ENCODE results near the gene CDC123.
A peak's percentile ranks its signal among the peaks of the same experiment; 100 is the strongest.
"Not testable (repeated sequence)": the region's sequence is repeated elsewhere in the genome, so short reads cannot be mapped to it uniquely, and the experiment has no call there.

CDC123 gene

GRCh38 chr10:12195603-12196506, at the start of gene CDC123, which contains the start of gene NUDT5:
Gene CDC123, plus strand, starts transcription at chr10:12196188. Its CDS starts 58 bp downstream, at chr10:12196246.
Gene NUDT5, minus strand, starts transcription at chr10:12195891. Its CDS starts 9,600 bp downstream, at chr10:12186291.
- peak; percentile 90 for DNase-seq (ENCODE audit: low spot score)

DNA sequence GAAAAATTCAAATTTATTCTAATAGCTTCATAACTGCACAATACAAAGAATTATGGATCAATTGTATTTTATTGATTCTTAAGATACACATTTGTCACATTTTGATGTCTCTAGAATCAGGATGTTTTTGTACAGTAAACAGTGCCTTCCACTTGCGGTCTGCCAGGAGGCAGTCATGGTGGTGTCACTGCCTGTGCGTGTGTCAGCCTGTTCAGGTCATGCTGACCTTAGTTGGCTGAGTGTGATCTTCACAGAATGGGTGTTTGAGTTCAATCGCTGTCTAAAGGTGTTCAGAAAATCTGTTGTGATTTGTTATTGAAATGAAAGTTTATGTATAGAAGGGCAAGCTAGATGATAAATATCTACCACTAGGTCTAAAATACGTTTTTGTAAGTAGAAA, 45.8 kb upstream of the CDC123 start:
- no peak for DNase-seq (ENCODE audit: low spot score)

DNA sequence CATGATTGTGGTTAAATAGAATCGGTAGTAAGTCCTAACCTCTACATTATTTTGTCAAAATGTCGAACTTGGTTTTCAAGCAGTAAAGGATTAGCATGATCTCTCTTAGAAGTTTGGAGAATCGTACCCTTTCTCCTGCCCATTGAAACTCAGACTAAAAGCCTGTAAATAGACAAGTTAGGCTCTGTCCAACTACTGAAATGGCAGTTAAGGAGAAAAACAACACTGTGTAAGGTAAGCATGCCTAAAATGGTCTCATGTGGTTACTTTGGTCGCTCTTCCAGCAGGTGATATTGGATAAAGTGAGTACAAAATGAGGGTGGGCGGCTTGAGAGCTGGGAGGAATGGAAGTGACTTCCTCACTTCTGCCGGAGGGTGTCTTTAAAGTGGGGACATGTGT, 41.5 kb upstream of the CDC123 start:
- DNase-seq (ENCODE audit: low spot score): no peak

- no peak for DNase-seq (ENCODE audit: low spot score)
These were observed 39.4 kb upstream of the CDC123 start for GRCh38 chr10:12156367-12157123.

DNA sequence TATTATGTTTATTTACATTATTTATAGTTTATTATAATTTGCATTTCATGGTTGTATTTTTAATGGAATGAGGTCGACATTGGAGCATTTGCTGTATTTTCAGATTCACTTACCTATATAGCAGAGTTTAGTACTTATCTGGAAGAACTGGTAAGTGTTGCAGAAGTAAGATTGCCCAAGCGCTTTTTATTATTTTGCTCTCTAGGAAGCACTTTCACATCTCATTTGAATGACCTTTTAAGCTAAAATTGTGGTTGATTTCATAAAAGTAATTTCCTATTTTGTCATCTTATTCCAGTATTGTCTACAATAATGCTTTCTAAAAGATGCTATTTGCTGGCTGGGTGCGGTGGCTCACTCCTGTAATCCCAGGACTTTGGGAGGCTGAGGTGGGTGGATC, 37.9 kb upstream of the CDC123 start:
- no peak for DNase-seq (ENCODE audit: low spot score)

- no peak for DNase-seq (ENCODE audit: low spot score)
These were observed 35.3 kb upstream of the CDC123 start for GRCh38 chr10:12160664-12161063.

- DNase-seq (ENCODE audit: low spot score): no peak
These were observed 33.1 kb upstream of the CDC123 start for GRCh38 chr10:12162927-12163326.

DNA sequence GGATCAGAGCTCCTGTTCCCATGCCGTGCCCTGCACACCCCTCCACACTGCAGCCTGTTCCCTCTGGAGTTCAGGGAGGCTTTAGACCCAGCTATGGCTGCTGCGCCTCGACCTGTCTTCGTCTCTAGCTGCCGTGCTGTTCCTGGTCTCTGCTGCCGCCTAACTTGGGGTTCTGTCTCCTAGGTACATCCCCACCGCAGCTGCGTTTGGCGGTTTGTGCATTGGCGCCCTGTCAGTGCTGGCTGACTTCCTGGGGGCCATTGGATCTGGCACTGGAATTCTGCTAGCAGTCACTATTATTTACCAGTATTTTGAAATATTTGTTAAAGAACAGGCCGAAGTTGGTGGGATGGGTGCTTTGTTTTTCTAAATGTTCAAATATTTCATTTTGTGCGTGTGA, 31.9 kb upstream of the CDC123 start:
- DNase-seq (ENCODE audit: low spot score): no peak

DNA sequence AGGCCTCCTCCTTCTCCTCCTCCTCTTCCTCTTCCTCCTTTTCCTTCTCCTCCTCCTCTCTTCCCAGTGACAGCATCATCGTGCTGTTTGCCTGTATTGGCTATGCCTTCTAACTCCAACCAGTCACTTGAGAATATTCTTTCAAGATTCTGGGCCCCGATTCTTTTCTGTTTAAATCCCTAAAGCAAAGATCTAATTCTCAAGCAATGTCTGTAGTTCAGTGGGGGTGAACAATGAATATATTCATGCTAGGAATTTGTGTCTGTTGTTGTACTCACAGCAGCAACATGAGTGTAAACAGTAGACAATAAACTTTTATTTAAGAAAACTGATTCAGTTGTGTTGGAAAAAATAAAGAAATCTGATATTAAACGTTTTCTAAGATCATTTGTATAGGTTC, 31.0 kb upstream of the CDC123 start:
- DNase-seq (ENCODE audit: low spot score): no peak

DNA sequence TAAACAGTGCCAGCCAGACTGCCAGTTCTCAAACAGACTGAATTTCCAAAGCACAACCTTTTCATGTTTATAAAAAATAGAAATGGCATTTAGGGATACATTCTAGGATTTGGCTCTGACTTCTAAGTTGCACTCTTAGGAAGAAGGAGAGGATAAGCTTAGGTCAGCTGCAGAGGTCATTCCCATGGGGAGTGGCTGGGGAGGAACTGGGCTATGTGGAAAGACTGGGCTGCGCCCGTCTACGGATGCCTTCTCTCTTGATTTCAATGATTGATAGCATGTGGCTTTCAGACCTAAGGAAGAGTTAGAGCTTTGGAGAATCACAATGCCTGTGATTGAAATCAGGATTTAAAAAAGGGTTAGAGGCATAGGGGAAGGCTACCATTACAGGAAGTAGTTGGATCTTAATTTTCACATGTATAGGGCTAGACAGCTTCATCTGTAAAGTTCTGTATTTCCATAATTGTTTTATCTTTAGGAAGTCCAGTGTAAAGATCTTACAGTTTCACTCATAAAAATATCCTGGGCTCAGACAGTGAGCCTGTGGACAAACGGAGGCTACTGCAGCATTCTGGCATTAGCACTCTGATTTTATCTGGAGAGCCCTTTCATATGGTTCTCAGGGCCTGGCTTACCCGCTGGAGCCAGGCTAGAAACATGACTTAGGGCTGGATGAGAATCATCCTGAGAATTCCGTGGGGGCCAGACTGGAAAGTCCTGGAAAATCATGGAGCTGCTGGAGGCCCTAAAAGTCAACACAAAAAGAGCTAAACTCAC, 29.8 kb upstream of the CDC123 start:
- no peak for DNase-seq (ENCODE audit: low spot score)

- DNase-seq (ENCODE audit: low spot score): not testable (repeated sequence)
These were observed 24.5 kb upstream of the CDC123 start for GRCh38 chr10:12171512-12171911.

DNA sequence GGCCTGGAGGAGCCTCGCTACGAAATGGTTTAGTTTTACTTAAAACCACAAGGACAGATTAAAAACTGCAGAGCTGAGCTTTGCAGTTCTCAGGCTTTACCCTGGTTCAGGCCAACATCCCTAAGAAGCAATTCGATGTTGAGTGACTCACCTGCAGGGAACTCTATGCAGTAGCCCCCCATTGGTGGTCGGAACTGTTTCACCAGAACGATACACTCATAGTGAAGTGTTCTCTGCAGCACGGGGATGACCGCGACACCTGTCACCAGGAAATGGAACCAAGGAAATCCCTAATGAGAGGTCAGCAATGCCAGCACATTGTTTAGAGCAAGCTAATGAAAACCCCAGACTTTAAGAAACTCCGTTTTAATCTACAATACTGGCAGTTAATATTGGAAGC, 18.3 kb upstream of the CDC123 start:
- DNase-seq (ENCODE audit: low spot score): no peak

GRCh38 chr10:12179606-12180170, 16.3 kb upstream of the CDC123 start:
- DNase-seq (ENCODE audit: low spot score): no peak

DNA sequence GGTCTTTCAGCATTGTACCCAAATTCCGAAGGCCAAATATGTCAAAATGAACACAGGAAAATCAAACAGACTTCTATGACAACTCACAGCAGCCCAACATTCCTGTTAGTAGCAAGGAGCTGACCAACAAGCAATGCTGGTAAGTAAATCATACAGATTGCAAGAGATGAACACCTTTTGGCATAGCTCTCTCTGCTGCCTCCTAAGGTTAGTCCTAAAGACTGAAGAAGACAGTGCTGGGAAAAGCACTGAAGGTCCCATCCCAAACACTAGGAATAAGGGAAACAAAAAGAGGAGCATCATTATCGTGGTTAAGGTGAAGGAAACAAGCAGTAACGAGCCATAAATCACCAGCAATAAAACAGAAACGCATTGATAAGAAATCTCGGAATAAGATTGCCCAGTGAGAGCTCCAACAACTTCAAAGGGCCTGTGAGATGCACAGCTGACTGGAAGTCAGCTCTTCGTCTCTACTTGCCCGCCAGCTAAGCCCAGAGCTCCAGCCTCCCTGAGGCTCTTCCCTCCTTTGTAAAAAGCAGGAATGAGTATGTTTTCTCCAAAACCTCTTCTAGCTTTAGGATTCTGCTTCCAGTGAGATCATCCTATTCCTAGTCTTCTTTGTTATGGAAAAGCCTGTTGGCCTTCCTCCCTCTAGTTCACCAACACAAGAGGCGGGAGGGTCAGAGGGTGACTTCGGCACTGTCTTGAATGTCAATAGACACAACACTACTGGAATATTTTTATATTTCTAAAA, 15.6 kb upstream of the CDC123 start:
- DNase-seq (ENCODE audit: low spot score): no peak

GRCh38 chr10:12181065-12181775, 14.8 kb upstream of the CDC123 start:
- no peak for DNase-seq (ENCODE audit: low spot score)

GRCh38 chr10:12184165-12184564, 11.8 kb upstream of the CDC123 start:
- no peak for DNase-seq (ENCODE audit: low spot score)

DNA sequence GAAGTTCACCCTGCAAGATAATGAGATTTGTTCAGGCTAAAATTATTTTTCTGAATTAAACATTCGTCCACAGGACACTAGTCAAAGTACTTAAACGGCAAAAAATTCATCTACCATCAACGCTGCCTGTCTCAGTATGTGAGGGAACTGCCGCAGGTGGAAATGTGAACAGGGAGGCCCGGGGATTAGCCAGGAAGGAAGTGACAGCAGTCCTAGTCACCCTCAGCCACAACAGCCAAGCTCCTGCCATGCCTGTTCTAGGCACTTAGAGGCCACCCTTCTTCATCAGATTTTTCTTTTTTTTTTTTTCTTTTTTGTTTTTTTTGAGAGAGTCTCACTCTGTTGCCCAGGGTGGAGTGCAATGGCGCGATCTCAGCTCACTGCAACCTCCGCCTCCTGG, 9.7 kb upstream of the CDC123 start:
- DNase-seq (ENCODE audit: low spot score): no peak

DNA sequence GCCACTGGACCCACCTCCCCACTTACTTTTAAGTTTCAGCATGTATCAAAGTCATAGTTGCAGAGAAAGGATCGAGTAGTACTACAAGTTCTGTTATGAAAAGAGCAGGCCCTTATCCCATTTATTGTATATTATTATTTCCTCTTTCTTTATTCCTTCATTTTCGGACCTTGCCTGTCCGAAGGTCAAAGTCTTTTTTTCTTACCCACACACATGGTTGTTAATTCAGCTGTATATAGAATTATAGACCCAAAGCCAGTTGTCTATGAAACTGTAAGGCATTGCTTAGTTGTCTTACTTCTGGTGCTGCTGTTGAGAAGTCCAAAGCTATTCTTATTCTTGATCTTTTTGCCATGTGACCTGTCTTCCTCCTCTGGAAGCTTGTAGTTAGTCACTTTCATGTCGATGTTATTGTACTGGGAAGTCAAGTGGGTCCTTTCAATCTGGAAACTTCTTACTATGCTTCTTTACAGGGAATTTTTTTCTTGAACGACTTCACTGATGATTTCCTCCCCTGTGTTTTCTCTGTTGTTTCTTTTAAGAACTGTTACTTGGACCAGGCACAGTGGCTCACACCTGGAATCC, 8.6 kb upstream of the CDC123 start:
- no peak for DNase-seq (ENCODE audit: low spot score)

- no peak for DNase-seq (ENCODE audit: low spot score)
These were observed 7.3 kb upstream of the CDC123 start for GRCh38 chr10:12188656-12189055.

- DNase-seq (ENCODE audit: low spot score): no peak
These were observed 6.6 kb upstream of the CDC123 start for GRCh38 chr10:12189426-12189825.
